Putamen (tissue), 1 donor: ENCODE measurements around the gene TPRN.

Source experiments
- DNase-seq: peaks from one replicate; pipeline ENCODE4 v3.0.0-alpha.2; 2016; ENCODE audit warnings: low spot score

TPRN gene

GRCh38 chr9:137141976-137142936 is 58.3 kb downstream of the TPRN start:
- DNase-seq: no peak
